Karpas-422 (cell line): ENCODE data around the gene SYNJ2. TPM values are rescaled to one million over a fixed set of nuclear protein-coding genes. Genes with fewer than 3 reads are reported as not detected.

Experiments
- DNase-seq: peaks from one replicate; pipeline ENCODE4 v3.0.0-alpha.2; 2015
- H2AFZ ChIP-seq: fragments of 200-600 bp; sonication (generic); 2 replicates; pipeline ENCODE4 v1.6.1; 2014; ENCODE audit warnings: antibody characterized with exemption, low read length, mixed read lengths
- H3K27ac ChIP-seq: fragments of 200-600 bp; sonication (generic); 2 replicates; pipeline ENCODE4 v1.5.1; 2014; ENCODE audit warnings: mild to moderate bottlenecking, low read length, moderate library complexity
- H3K27me3 ChIP-seq: fragments of 200-600 bp; sonication (generic); 2 replicates; pipeline ENCODE4 v1.6.1; 2014; ENCODE audit warnings: low read length, mixed read lengths
- H3K36me3 ChIP-seq: fragments of 200-600 bp; sonication (generic); 2 replicates; pipeline ENCODE4 v1.6.1; 2014; ENCODE audit warnings: low read length, mixed read lengths; ENCODE audit not compliant: insufficient read depth
- H3K4me1 ChIP-seq: fragments of 200-600 bp; sonication (generic); 2 replicates; pipeline ENCODE4 v1.6.1; 2014; ENCODE audit warnings: mild to moderate bottlenecking, low read length, mixed read lengths
- H3K4me2 ChIP-seq: fragments of 200-600 bp; sonication (generic); 2 replicates; pipeline ENCODE4 v1.6.1; 2014; ENCODE audit warnings: low read length, low read depth, mild to moderate bottlenecking; ENCODE audit not compliant: poor library complexity, severe bottlenecking
- H3K4me3 ChIP-seq: fragments of 200-600 bp; sonication (generic); 2 replicates; pipeline ENCODE4 v1.5.1; 2014; ENCODE audit warnings: mild to moderate bottlenecking, antibody characterized with exemption, low read length, mixed read lengths
- H3K79me2 ChIP-seq: fragments of 200-600 bp; sonication (generic); 2 replicates; pipeline ENCODE4 v1.6.1; 2014; ENCODE audit warnings: mild to moderate bottlenecking, low read length, mixed read lengths
- H3K9ac ChIP-seq: fragments of 200-600 bp; sonication (generic); 2 replicates; pipeline ENCODE4 v1.6.0; 2014; ENCODE audit warnings: low read length
- H3K9me2 ChIP-seq: fragments of 200-600 bp; sonication (generic), shearing (Covaris generic); replicated peaks from 2 replicates; pipeline ENCODE4 v1.6.0; 2014; ENCODE audit warnings: mild to moderate bottlenecking, low read length, moderate library complexity; ENCODE audit not compliant: insufficient read depth
- H3K9me3 ChIP-seq: fragments of 300-700, 200-600 bp; sonication (generic); 2 replicates; pipeline ENCODE4 v1.6.1; 2014; ENCODE audit warnings: low read length, mixed read lengths
- H4K20me1 ChIP-seq: fragments of 200-600 bp; sonication (generic); 2 replicates; pipeline ENCODE4 v1.6.1; 2014; ENCODE audit warnings: mild to moderate bottlenecking, antibody characterized with exemption, low read length, low read depth; ENCODE audit not compliant: insufficient read depth
- total RNA-seq: library from RNA; depleted of rRNA; stranded (reverse); fragments of >200 nt; shearing (Covaris generic); gene quantifications from 2 replicates; pipeline ENCODE4 v1.2.3, GENCODE V29; 2014; ENCODE audit warnings: low replicate concordance

SYNJ2 gene
- total RNA-seq, 1 experiment from 2014 or later, result 0.04 TPM

DNA sequence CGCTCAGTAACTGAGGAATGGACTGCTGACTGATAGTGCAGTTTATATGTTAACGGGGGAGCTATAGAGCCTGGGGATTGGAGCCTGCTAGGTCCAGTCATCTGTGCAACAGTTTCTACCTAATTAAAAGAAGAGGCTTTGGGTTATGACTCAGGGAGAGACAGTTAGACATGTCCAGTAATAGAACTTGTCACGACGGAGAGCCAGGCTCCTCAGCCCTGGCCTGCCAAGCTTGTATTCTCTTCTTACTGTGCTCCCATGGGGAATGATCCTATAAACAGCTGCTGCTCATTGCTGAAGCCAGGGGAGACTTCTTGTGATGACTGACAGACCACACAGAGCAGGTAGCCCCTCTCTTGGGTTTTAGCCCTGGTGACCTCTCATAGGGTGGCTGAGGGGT, 69.3 kb downstream of the SYNJ2 start:
- Histone ChIP-seq H3K9ac (no peak overlapping the region), H3K4me3 (no peak overlapping the region), H3K9me2 (no peaks in the 10 kb centered on the region), H3K79me2 (no peaks in the 10 kb centered on the region), H3K4me2 (no peak overlapping the region), H3K9me3 (no peaks in the 10 kb centered on the region), H2AFZ (no peak overlapping the region), H3K27ac (no peak overlapping the region), H3K4me1 (no peaks in the 10 kb centered on the region), H3K27me3 (no peaks in the 10 kb centered on the region), H4K20me1 (no peaks in the 10 kb centered on the region), H3K36me3 (no peaks in the 10 kb centered on the region)
- DNase-seq, result no peak

DNA sequence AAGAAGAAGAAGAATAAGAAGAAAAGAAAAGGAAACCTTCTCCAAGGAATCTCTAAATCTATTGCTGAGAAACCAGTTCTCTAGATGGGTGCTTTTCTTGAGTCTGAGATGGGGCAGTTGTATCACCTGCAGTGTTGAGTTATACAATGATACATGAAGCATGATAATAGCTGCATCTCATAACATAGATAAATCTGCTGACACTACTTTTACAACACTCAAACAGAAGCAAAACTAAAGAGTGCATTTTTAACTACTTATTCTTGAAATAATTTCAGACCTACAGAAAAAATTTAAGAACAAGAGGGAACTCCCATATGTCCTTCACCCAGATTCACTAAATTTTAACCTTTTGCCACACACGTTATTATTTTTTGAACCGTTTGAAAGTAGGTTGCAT, 70.3 kb downstream of the SYNJ2 start:
- Histone ChIP-seq H4K20me1 (no peaks in the 10 kb centered on the region), H3K4me3 (no peak overlapping the region), H3K9me3 (no peaks in the 10 kb centered on the region), H3K27me3 (no peaks in the 10 kb centered on the region), H3K4me1 (no peaks in the 10 kb centered on the region), H3K9me2 (no peaks in the 10 kb centered on the region), H2AFZ (no peak overlapping the region), H3K9ac (no peak overlapping the region), H3K27ac (no peak overlapping the region), H3K4me2 (no peak overlapping the region), H3K36me3 (no peaks in the 10 kb centered on the region), H3K79me2 (no peaks in the 10 kb centered on the region)
- DNase-seq, result no peak

DNA sequence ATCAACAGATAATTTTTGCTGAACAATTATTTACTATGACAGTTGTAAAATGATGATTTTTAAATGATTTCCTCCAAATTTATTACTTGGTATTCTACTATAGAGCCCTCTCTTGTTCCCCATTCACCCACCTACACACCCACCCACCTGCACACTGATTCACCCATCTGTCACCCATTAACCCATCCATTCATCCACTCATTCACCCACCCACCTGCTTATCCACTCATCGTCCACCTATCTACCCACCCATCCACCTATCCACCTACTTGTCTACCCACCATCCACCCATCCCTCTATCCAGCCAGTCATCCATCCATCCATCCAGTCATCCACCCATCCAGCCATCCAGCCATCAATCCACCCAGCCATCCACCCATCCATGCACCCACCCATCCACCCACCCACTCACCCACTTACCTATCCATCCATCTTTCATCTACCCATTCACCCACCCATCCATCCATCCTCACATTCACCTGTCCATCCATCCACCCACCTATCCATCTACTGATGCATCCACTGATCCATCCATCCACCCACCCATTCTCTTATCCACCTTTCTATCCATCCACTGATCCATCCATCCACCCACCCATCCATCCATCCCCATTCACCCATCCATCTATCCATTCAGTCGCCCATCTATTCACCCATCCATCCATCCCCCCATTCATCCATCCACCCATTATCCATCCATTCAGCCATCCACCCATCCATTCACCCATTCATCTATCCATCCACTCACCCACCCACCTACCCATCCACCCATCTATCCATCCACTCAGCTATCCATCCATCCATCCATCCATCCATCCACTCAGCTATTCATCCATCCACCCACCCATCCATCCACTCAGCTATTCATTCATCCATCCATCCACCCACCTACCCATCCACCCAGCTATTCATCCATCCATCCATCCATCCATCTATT, 72.0 kb downstream of the SYNJ2 start:
- Histone ChIP-seq H4K20me1 (no peaks in the 10 kb centered on the region), H3K79me2 (no peaks in the 10 kb centered on the region), H3K4me3 (no peak overlapping the region), H3K36me3 (no peaks in the 10 kb centered on the region), H3K27ac (no peak overlapping the region), H3K9me3 (no peaks in the 10 kb centered on the region), H2AFZ (no peak overlapping the region), H3K9ac (no peak overlapping the region), H3K4me1 (no peaks in the 10 kb centered on the region), H3K9me2 (no peaks in the 10 kb centered on the region), H3K4me2 (no peak overlapping the region), H3K27me3 (no peaks in the 10 kb centered on the region)
- DNase-seq, result no peak

DNA sequence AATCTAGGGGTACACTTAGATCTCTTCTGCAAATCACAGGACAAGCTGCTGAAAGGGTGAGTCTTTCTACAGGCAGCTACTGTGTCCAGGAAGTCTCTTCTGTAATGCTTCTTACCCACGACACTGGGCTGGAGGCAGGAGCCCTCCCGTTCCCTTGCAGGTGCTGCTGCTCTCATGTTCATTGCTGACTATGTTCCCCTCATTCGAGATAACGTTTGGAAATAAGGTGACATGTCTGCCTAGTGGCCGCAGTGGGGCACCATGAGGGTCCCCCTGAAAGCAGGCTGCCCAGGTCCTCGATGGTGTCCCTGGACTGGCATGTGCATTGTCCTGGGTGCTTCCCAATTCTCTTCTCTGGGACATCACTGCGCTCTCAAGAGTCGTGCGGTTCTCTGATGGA, 74.7 kb downstream of the SYNJ2 start:
- Histone ChIP-seq H3K9ac (no peak overlapping the region), H3K27me3 (no peaks in the 10 kb centered on the region), H3K79me2 (no peaks in the 10 kb centered on the region), H3K27ac (no peak overlapping the region), H3K4me1 (no peaks in the 10 kb centered on the region), H3K36me3 (no peaks in the 10 kb centered on the region), H4K20me1 (no peaks in the 10 kb centered on the region), H3K9me3 (no peaks in the 10 kb centered on the region), H3K9me2 (no peaks in the 10 kb centered on the region), H2AFZ (no peak overlapping the region), H3K4me3 (no peak overlapping the region), H3K4me2 (no peak overlapping the region)
- DNase-seq, result no peak

DNA sequence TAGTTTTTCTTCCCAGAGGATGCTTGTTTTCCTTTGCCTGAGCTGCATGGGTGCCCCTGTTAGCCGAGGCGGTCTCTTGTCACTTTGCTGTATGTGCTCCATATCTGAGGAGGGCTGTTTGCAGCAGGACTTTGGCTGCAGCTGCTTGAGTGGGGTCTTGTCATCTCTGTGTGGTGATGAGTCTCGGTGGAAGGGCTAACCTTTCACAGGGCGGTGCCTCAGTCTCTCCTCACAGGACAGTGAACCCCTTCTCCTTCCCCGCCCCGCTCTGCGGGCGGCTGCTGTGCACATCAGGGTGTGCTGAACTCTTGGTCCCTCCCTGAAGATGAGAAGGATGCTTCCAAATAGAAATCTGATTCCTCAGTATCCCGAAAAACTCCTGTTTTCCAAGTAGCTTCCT, 75.1 kb downstream of the SYNJ2 start:
- Histone ChIP-seq H3K4me2 (no peak overlapping the region), H2AFZ (no peak overlapping the region), H3K27ac (no peak overlapping the region), H3K4me3 (no peak overlapping the region), H3K36me3 (no peaks in the 10 kb centered on the region), H3K9me3 (no peaks in the 10 kb centered on the region), H4K20me1 (no peaks in the 10 kb centered on the region), H3K4me1 (no peaks in the 10 kb centered on the region), H3K9ac (no peak overlapping the region), H3K79me2 (no peaks in the 10 kb centered on the region), H3K27me3 (no peaks in the 10 kb centered on the region), H3K9me2 (no peaks in the 10 kb centered on the region)
- no peak for DNase-seq

DNA sequence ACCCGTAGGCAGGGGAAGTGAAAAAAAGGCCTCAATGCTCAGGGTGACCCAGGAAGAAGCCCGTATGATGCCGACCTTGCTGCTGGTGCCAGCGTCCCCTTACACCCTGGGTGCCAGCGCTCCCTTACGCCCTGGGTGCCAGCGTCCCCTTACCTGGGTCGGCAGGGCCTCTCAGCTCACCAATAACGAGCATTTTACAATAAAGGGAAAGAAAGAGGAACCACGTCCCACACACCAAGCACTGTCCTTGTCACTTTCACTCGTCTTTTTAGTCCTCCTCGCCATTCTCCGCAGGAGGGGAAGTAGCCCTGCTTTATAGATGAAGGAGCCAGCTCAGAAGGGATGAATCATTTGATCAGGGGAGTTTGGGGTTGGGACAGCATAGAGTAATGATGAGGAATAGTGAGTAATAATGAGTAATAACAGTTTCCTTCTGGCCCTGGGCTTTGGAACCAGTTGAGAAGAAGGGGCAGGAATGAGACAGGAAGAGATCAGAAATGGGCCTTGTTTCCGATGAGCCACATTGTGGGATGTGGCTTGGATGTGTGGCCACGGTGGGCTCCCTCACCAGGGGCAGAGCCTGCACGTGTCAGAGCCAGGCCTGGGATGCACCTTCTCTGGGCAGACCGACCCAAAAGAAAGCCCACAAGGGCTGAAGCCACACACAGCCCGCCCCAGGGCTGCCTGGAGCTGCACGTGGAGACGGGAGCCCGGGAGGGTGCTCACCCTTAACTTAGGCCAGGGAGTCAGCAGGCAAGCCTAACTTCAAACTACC, 75.7 kb downstream of the SYNJ2 start:
- Histone ChIP-seq H3K27me3 (no peaks in the 10 kb centered on the region), H3K4me3 (no peak overlapping the region), H3K9ac (no peak overlapping the region), H4K20me1 (no peaks in the 10 kb centered on the region), H3K4me1 (no peaks in the 10 kb centered on the region), H3K36me3 (no peaks in the 10 kb centered on the region), H2AFZ (no peak overlapping the region), H3K9me2 (no peaks in the 10 kb centered on the region), H3K79me2 (no peaks in the 10 kb centered on the region), H3K27ac (no peak overlapping the region), H3K4me2 (no peak overlapping the region), H3K9me3 (no peaks in the 10 kb centered on the region)
- DNase-seq, result no peak

DNA sequence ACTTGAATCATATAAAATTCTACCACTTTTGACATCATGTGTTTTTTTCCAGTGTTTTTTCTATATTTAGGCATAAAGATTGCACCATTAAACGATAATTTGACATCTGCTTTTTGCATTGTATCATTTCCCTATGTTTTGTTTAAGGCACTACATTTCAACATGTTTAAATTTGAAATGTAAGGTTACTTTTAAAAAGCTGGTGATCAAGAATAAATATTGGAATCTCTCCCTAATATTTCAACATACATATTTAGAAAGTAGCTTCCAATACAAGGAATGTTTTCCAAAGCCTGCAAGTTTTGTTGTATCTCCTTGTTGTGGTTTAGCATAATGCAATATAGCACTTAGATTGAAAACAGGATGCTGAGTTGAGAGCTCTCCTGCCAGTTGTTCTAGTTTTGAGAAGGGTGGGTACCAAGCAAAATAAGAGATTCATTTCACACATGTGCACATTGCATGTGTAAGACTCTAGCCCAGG, 76.5 kb downstream of the SYNJ2 start:
- Histone ChIP-seq H3K4me1 (no peaks in the 10 kb centered on the region), H3K9me2 (no peaks in the 10 kb centered on the region), H3K27me3 (no peaks in the 10 kb centered on the region), H4K20me1 (no peaks in the 10 kb centered on the region), H3K27ac (no peak overlapping the region), H3K36me3 (no peaks in the 10 kb centered on the region), H3K4me2 (no peak overlapping the region), H2AFZ (no peak overlapping the region), H3K9ac (no peak overlapping the region), H3K4me3 (no peak overlapping the region), H3K9me3 (no peaks in the 10 kb centered on the region), H3K79me2 (no peaks in the 10 kb centered on the region)
- DNase-seq, result no peak

DNA sequence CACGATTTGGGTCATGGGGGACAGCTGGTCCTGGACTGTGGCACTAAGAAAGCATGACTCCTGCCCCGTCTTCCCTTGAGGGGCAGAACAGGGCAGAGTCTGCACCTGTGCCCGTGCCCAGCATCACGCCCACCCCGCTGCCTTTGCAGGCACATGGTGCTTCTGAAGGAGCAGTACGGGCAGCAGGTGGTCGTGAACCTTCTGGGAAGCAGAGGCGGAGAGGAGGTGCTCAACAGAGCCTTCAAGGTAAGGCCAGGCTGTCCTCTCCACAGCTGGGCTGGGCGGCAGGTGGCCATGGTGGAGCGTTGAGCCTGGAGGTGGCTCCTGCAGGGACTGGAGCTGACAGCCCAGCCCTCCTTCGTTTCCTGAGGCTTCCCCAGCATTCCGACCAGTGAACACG, 77.4 kb downstream of the SYNJ2 start:
- no peak overlapping the region for H3K4me2 ChIP-seq
- DNase-seq, result no peak

More for the DNA sequence above, 77.4 kb downstream of the SYNJ2 start:
- H3K9ac ChIP-seq, result no peak overlapping the region
- H3K27me3 ChIP-seq, result no peaks in the 10 kb centered on the region
- H3K36me3 ChIP-seq, result no peaks in the 10 kb centered on the region
- no peaks in the 10 kb centered on the region for H4K20me1 ChIP-seq
- H3K4me3 ChIP-seq, result no peak overlapping the region
- no peaks in the 10 kb centered on the region for H3K9me2 ChIP-seq
- no peak overlapping the region for H2AFZ ChIP-seq
- H3K79me2 ChIP-seq, result no peaks in the 10 kb centered on the region
- H3K9me3 ChIP-seq, result no peaks in the 10 kb centered on the region
- H3K27ac ChIP-seq, result no peak overlapping the region
- H3K4me1 ChIP-seq, result no peaks in the 10 kb centered on the region
